Suprapubic skin (tissue), 4 donors: ENCODE measurements around the gene RFXANK. TPM values are rescaled to one million over a fixed set of nuclear protein-coding genes. Genes with fewer than 3 reads are reported as not detected.

ENCODE experiments used
- DNase-seq, 2 donors: peaks; one replicate each; pipeline ENCODE4 v3.0.0-alpha.2; 2019; ENCODE audit warnings: low spot score in 2 of 2
- H3K27ac ChIP-seq: fragments of 200-600 bp; sonication (generic); one replicate; pipeline ENCODE4 v1.5.1; 2019
- H3K27me3 ChIP-seq: fragments of 200-600 bp; sonication (generic); one replicate; pipeline ENCODE4 v1.5.1; 2019
- H3K36me3 ChIP-seq: fragments of 200-600 bp; sonication (generic); one replicate; pipeline ENCODE4 v1.5.1; 2019
- H3K4me1 ChIP-seq: fragments of 200-600 bp; sonication (generic); one replicate; pipeline ENCODE4 v1.5.1; 2019
- H3K4me3 ChIP-seq: fragments of 200-600 bp; sonication (generic); one replicate; pipeline ENCODE4 v1.5.1; 2019; ENCODE audit warnings: mild to moderate bottlenecking
- H3K9me3 ChIP-seq: fragments of 200-600 bp; sonication (generic); one replicate; pipeline ENCODE4 v1.5.1; 2019
- CTCF ChIP-seq, 2 donors: fragments of 200-600 bp in 1 of 2; fragments of 450-650 bp in 1 of 2; sonication (generic) in 1 of 2; IDR thresholded peaks; one replicate each; pipeline ENCODE4 v1.5.1; 2016 to 2019; ENCODE audit warnings: antibody characterized with exemption in 2 of 2, mild to moderate bottlenecking in 1 of 2, moderate library complexity in 1 of 2
- EP300 ChIP-seq: sonication (generic); formaldehyde crosslinking; IDR thresholded peaks from one replicate; pipeline ENCODE4 v1.6.1; 2017; ENCODE audit warnings: antibody characterized with exemption
- POLR2A ChIP-seq, 2 donors: fragments of 450-650 bp; IDR thresholded peaks; one replicate each; pipeline ENCODE4 v1.6.1; 2017; ENCODE audit warnings: antibody characterized with exemption in 2 of 2, mild to moderate bottlenecking in 2 of 2, moderate library complexity in 2 of 2
- POLR2AphosphoS5 ChIP-seq, 3 donors: sonication (generic); formaldehyde crosslinking; IDR thresholded peaks; one replicate each; pipeline ENCODE4 v1.6.1; 2017; ENCODE audit warnings: antibody characterized with exemption in 3 of 3
- WGBS: methylation state at CpG from one replicate; pipeline ENCODE4 v1.1.5; 2018; 5-methylcytosine and 5-hydroxymethylcytosine counted together
- total RNA-seq, 4 donors: library from RNA; depleted of rRNA; stranded (reverse); fragments of >200 nt; gene quantifications; one replicate each; pipeline ENCODE4 v1.1.0, GENCODE V29; 2016

RFXANK gene
- total RNA-seq, 4 donors from 2014 or later = 37.9 to 47.6 (median 45.7) TPM

- H3K4me1 ChIP-seq = no peaks in the 10 kb centered on the region
- H3K27me3 ChIP-seq = no peaks in the 10 kb centered on the region
- 93% methylated on average over 6 of the region's 6 CpGs for WGBS
- TF ChIP-seq CTCF (IDR thresholded peaks at IDR 0.05) (no peak), POLR2AphosphoS5 (IDR thresholded peaks at IDR 0.05) (no peak), EP300 (no peak), POLR2A (IDR thresholded peaks at IDR 0.05) (no peak)
- H3K4me3 ChIP-seq = no peak overlapping the region
- no peaks in the 10 kb centered on the region for H3K36me3 ChIP-seq
- no peaks in the 10 kb centered on the region for H3K9me3 ChIP-seq
- H3K27ac ChIP-seq = no peak overlapping the region
- no peak for DNase-seq
Measured at GRCh38 chr19:19154768-19155494, 37.1 kb upstream of the RFXANK start.

- H3K36me3 ChIP-seq = no peaks in the 10 kb centered on the region
- no peaks in the 10 kb centered on the region for H3K4me1 ChIP-seq
- no peak overlapping the region for H3K4me3 ChIP-seq
- TF ChIP-seq POLR2A (IDR thresholded peaks at IDR 0.05) (no peak), EP300 (no peak), POLR2AphosphoS5 (IDR thresholded peaks at IDR 0.05) (no peak), CTCF (IDR thresholded peaks at IDR 0.05) (no peak)
- no peaks in the 10 kb centered on the region for H3K9me3 ChIP-seq
- WGBS = 90% methylated on average over 10 of the region's 10 CpGs
- no peaks in the 10 kb centered on the region for H3K27me3 ChIP-seq
- DNase-seq = no peak
- H3K27ac ChIP-seq = no peak overlapping the region
Measured at GRCh38 chr19:19155495-19156219, 36.4 kb upstream of the RFXANK start.

DNA sequence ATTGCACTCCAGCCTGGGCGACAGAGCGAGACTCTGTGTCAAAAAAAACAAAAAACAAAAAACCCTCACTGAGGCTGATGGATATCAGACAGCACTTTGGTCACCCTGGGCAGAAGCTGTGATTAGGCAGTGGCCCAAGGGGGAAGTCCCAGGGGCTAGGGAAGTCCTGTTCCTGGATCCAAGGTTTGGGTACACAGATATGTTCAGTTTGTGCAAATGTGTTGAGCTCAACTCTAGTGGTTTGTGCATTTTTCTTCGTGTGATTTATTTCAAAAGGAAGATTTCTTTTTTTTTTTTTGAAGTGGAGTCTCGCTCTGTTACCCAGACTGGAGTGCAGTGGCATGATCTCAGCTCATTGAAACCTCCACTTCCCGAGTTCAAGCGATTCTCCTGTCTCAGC is 34.2 kb upstream of the RFXANK start:
- DNase-seq = no peak
- TF ChIP-seq POLR2A (IDR thresholded peaks at IDR 0.05) (no peak), EP300 (no peak), POLR2AphosphoS5 (IDR thresholded peaks at IDR 0.05) (no peak), CTCF (IDR thresholded peaks at IDR 0.05) (no peak)
- Histone ChIP-seq H3K9me3 (no peaks in the 10 kb centered on the region), H3K4me3 (no peak overlapping the region), H3K4me1 (no peaks in the 10 kb centered on the region), H3K27me3 (no peaks in the 10 kb centered on the region), H3K36me3 (no peaks in the 10 kb centered on the region), H3K27ac (no peak overlapping the region)
- 83% methylated on average over 6 of the region's 6 CpGs for WGBS

DNA sequence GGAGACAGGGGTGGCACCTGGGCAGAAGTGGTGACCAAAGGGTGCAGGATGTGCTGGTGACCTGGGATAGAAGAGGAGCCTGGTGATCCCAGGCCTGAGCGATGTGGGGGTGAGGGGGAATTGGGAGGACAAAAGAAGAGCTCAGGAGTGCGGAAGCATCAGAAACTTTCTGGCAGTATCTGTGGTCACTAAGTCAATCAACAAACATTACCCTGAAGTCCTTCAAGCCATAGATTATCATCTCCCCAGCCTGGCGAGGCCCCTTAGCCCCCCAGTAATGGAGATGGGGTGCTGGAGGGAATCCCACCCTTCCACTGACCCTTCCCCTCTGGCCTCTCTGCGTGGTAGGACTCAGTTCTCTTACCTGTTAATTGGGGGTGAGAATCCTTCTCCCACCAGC is 32.5 kb upstream of the RFXANK start:
- no peaks in the 10 kb centered on the region for H3K36me3 ChIP-seq
- no peak overlapping the region for H3K27ac ChIP-seq
- H3K4me1 ChIP-seq = no peaks in the 10 kb centered on the region
- whole genome bisulfite sequencing = 90% methylated on average over 4 of the region's 4 CpGs
- no peak for DNase-seq
- TF ChIP-seq POLR2AphosphoS5 (IDR thresholded peaks at IDR 0.05) (no peak), EP300 (no peak), CTCF (IDR thresholded peaks at IDR 0.05) (no peak), POLR2A (IDR thresholded peaks at IDR 0.05) (no peak)
- no peak overlapping the region for H3K4me3 ChIP-seq
- H3K9me3 ChIP-seq = no peaks in the 10 kb centered on the region
- H3K27me3 ChIP-seq = no peaks in the 10 kb centered on the region

DNA sequence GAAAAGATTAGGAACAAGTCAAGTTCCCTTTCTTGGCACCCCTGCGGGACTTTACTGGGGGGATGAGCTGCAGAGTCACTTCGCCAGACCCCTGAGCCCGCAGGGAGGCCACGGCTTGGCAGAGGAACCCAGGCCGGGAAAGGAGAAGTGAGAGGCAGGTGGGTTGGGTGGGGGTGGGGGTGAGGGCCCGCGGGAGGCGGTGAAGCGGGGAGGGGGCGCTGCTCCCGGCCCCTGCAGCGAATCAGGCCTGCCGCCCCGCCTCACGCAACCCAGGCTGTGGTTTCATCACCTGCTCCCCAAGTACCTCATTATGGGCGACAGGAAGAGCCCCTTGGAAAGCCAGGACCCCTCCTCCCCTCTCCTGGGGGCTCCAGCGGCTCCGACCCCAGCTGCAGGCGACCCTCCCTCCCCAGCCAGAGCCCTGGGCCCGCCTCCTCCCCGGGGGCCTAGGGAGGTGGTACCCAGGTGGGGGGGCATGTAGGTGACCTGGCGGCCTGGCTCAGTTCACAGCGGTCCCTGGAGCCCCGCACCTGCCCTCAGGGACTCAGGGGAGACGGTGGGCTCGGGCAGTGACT is 31.5 kb upstream of the RFXANK start:
- WGBS = 73% methylated on average over 15 of the region's 26 CpGs
- Histone ChIP-seq H3K27me3 (no peaks in the 10 kb centered on the region), H3K36me3 (no peaks in the 10 kb centered on the region), H3K9me3 (no peaks in the 10 kb centered on the region), H3K4me1 (no peaks in the 10 kb centered on the region), H3K4me3 (no peak overlapping the region), H3K27ac (no peak overlapping the region)
- DNase-seq = no peak
- no peak for TF ChIP-seq POLR2A (IDR thresholded peaks at IDR 0.05)
- no peak for TF ChIP-seq EP300
- TF ChIP-seq POLR2AphosphoS5 (IDR thresholded peaks at IDR 0.05) = no peak
- no peak for TF ChIP-seq CTCF (IDR thresholded peaks at IDR 0.05)
